Neural cell (in vitro differentiated cells): ENCODE data around the gene TIAM2. TPM values are rescaled to one million over a fixed set of nuclear protein-coding genes. Genes with fewer than 3 reads are reported as not detected.

ENCODE experiments used
- H2AFZ ChIP-seq: fragments of 200-600, 300-800 bp; sonication (generic), shearing (Covaris generic); 2 replicates; pipeline ENCODE4 v1.6.0; 2014; ENCODE audit warnings: low read depth, mild to moderate bottlenecking, antibody characterized with exemption, low read length, moderate library complexity
- H3F3A ChIP-seq: fragments of 200-600 bp; shearing (Covaris generic); 2 replicates; pipeline ENCODE4 v1.6.1; 2016; ENCODE audit warnings: mild to moderate bottlenecking, moderate library complexity, mixed read lengths, antibody characterized with exemption, low read length; ENCODE audit not compliant: insufficient read depth, poor library complexity, severe bottlenecking
- H3K27ac ChIP-seq: fragments of 200-600, 300-800 bp; sonication (generic), shearing (Covaris generic); 2 replicates; pipeline ENCODE4 v1.5.1; 2014; ENCODE audit warnings: mild to moderate bottlenecking, low read length, moderate library complexity
- H3K27me3 ChIP-seq: fragments of 300-800, 200-600 bp; sonication (generic), shearing (Covaris generic); 2 replicates; pipeline ENCODE4 v1.6.0; 2014; ENCODE audit warnings: mild to moderate bottlenecking, low read depth, low read length, moderate library complexity; ENCODE audit not compliant: insufficient read depth
- H3K36me3 ChIP-seq: fragments of 300-800, 200-600 bp; sonication (generic), shearing (Covaris generic); 2 replicates; pipeline ENCODE4 v1.5.1; 2014; ENCODE audit warnings: mild to moderate bottlenecking, antibody characterized with exemption, low read length, moderate library complexity; ENCODE audit not compliant: insufficient read depth
- H3K4me2 ChIP-seq: fragments of 300-800, 200-600 bp; sonication (generic), shearing (Covaris generic); 2 replicates; pipeline ENCODE4 v1.6.0; 2014; ENCODE audit warnings: mild to moderate bottlenecking, low read length
- H3K4me3 ChIP-seq: fragments of 300-800, 200-600 bp; sonication (generic), shearing (Covaris generic); 2 replicates; pipeline ENCODE4 v1.5.1; 2014; ENCODE audit warnings: mild to moderate bottlenecking, low read length, moderate library complexity
- H3K79me2 ChIP-seq: fragments of 200-600 bp; shearing (Covaris generic); replicated peaks from 2 replicates; pipeline ENCODE4 v1.6.0; 2014; ENCODE audit warnings: mild to moderate bottlenecking, low read length, moderate library complexity; ENCODE audit not compliant: insufficient read depth
- H3K9ac ChIP-seq: fragments of 300-800, 200-600 bp; sonication (generic), shearing (Covaris generic); 2 replicates; pipeline ENCODE4 v1.6.1; 2016; ENCODE audit warnings: mild to moderate bottlenecking, low read length, mixed read lengths
- H3K9me2 ChIP-seq: fragments of 200-600 bp; shearing (Covaris generic); 2 replicates; pipeline ENCODE4 v1.6.1; 2016; ENCODE audit warnings: mild to moderate bottlenecking, low read length, mixed read lengths; ENCODE audit not compliant: insufficient read depth
- H3K9me3 ChIP-seq: fragments of 200-600, 300-800 bp; sonication (generic), shearing (Covaris generic); 2 replicates; pipeline ENCODE4 v1.6.1; 2016; ENCODE audit warnings: mild to moderate bottlenecking, mixed run types, low read length, moderate library complexity, mixed read lengths
- H4K20me1 ChIP-seq: fragments of 200-600 bp; shearing (Covaris generic); 2 replicates; pipeline ENCODE4 v1.6.1; 2016; ENCODE audit warnings: mild to moderate bottlenecking, mixed run types; ENCODE audit not compliant: insufficient read depth
- CTCF ChIP-seq: fragments of 450-650 bp; IDR thresholded peaks from 2 replicates; pipeline ENCODE4 v1.5.1; 2014; ENCODE audit warnings: antibody characterized with exemption, mild to moderate bottlenecking, moderate library complexity; ENCODE audit not compliant: poor library complexity, severe bottlenecking
- EP300 ChIP-seq: fragments of 450-650 bp; conservative IDR thresholded peaks from 2 replicates; pipeline ENCODE4 v1.6.1; 2014; ENCODE audit warnings: antibody characterized with exemption, mild to moderate bottlenecking, moderate library complexity; ENCODE audit not compliant: poor library complexity, severe bottlenecking
- EZH2 ChIP-seq: fragments of 200-600, 300-800 bp; shearing (Covaris generic), sonication (generic); IDR thresholded peaks from 2 replicates; pipeline ENCODE4 v1.6.1; 2014; ENCODE audit warnings: antibody characterized with exemption, low read length, borderline replicate concordance, mild to moderate bottlenecking; ENCODE audit not compliant: insufficient read depth, poor library complexity, severe bottlenecking
- MXI1 ChIP-seq: fragments of 450-650 bp; conservative IDR thresholded peaks from 2 replicates; pipeline ENCODE4 v1.6.1; 2014; ENCODE audit warnings: antibody characterized with exemption, mild to moderate bottlenecking; ENCODE audit not compliant: poor library complexity, severe bottlenecking
- POLR2AphosphoS5 ChIP-seq: IDR thresholded peaks from 2 replicates; pipeline ENCODE4 v1.6.1; 2012
- RAD21 ChIP-seq: fragments of 450-650 bp; conservative IDR thresholded peaks from 2 replicates; pipeline ENCODE4 v1.6.1; 2014; ENCODE audit warnings: antibody characterized with exemption, mild to moderate bottlenecking, moderate library complexity
- REST ChIP-seq: IDR thresholded peaks from 2 replicates; pipeline ENCODE4 v1.6.1; 2012; ENCODE audit warnings: borderline replicate concordance
- SMC3 ChIP-seq: fragments of 450-650 bp; conservative IDR thresholded peaks from 2 replicates; pipeline ENCODE4 v1.6.1; 2014; ENCODE audit warnings: antibody characterized with exemption, mild to moderate bottlenecking, moderate library complexity; ENCODE audit not compliant: poor library complexity
- TAF1 ChIP-seq: IDR thresholded peaks from 2 replicates; pipeline ENCODE4 v1.6.1; 2012; ENCODE audit warnings: low read depth
- polyA plus RNA-seq: library from polyadenylated mRNA; depleted of rRNA; stranded (reverse); fragments of >200 nt; gene quantifications from 2 replicates; pipeline ENCODE4 v1.2.3, GENCODE V29; 2014

TIAM2 gene
- polyA plus RNA-seq, 1 donor from 2014 or later = 73.3 TPM

- no peaks in the 10 kb centered on the region for H3F3A ChIP-seq
- no peaks in the 10 kb centered on the region for H3K27me3 ChIP-seq
- no peak overlapping the region for H3K27ac ChIP-seq
- TF ChIP-seq TAF1 = no peak
- no peak for TF ChIP-seq REST
- no peak for TF ChIP-seq CTCF
- TF ChIP-seq SMC3 = no peak
- TF ChIP-seq RAD21 = no peak
- no peak for TF ChIP-seq EZH2
- TF ChIP-seq POLR2AphosphoS5 = no peak
- TF ChIP-seq MXI1 = no peak
- no peak for TF ChIP-seq EP300
- H3K4me2 ChIP-seq = no peak overlapping the region
- H2AFZ ChIP-seq = no peak overlapping the region
- no peaks in the 10 kb centered on the region for H3K36me3 ChIP-seq
- H3K79me2 ChIP-seq = no peaks in the 10 kb centered on the region
- no peaks in the 10 kb centered on the region for H3K9me2 ChIP-seq
- no peak overlapping the region for H3K4me3 ChIP-seq
- no peak overlapping the region for H3K9ac ChIP-seq
- no peaks in the 10 kb centered on the region for H3K9me3 ChIP-seq
- H4K20me1 ChIP-seq = no peaks in the 10 kb centered on the region
Measured at GRCh38 chr6:155157101-155157500, 162.0 kb downstream of the TIAM2 start.

- H3K79me2 ChIP-seq = no peaks in the 10 kb centered on the region
- H3K27ac ChIP-seq = no peak overlapping the region
- H3K4me3 ChIP-seq = no peak overlapping the region
- no peak for TF ChIP-seq SMC3
- no peak for TF ChIP-seq POLR2AphosphoS5
- no peak for TF ChIP-seq EZH2
- no peak for TF ChIP-seq MXI1
- no peak for TF ChIP-seq CTCF
- TF ChIP-seq TAF1 = no peak
- TF ChIP-seq REST = no peak
- no peak for TF ChIP-seq RAD21
- TF ChIP-seq EP300 = no peak
- H3K9me2 ChIP-seq = no peaks in the 10 kb centered on the region
- H3K27me3 ChIP-seq = no peaks in the 10 kb centered on the region
- no peak overlapping the region for H3K4me2 ChIP-seq
- no peak overlapping the region for H3K9ac ChIP-seq
- no peaks in the 10 kb centered on the region for H3K9me3 ChIP-seq
- no peaks in the 10 kb centered on the region for H3F3A ChIP-seq
- no peaks in the 10 kb centered on the region for H3K36me3 ChIP-seq
- no peak overlapping the region for H2AFZ ChIP-seq
- no peaks in the 10 kb centered on the region for H4K20me1 ChIP-seq
Measured at GRCh38 chr6:155158030-155158843, 163.1 kb downstream of the TIAM2 start.
